IMR-90 (cell line): ENCODE results near the gene LMTK2. TPM values are rescaled to one million over a fixed set of nuclear protein-coding genes. Genes with fewer than 3 reads are reported as not detected.

Source experiments
- ATAC-seq: fragments of 200-7000 bp; cut with Tn5 transposase; 2 replicates; pipeline ENCODE4 v1.9.1; 2020; ENCODE audit warnings: low read depth, mild to moderate bottlenecking, moderate library complexity
- BruUV-seq: library from RNA; stranded (reverse); fragments of 400-500 nt; replicated peaks from 2 replicates; lab custom pipeline; 2021; lab: Mats Ljungman, UMichigan
- CTCF ChIA-PET: fragments of 300-600 bp; formaldehyde crosslinking; extraction: SDS; loops from one replicate; lab custom pipeline; 2021; ENCODE audit warnings: antibody characterized with exemption; lab: Yijun Ruan, JAX
- POLR2A ChIA-PET: fragments of 300-600 bp; sonication (Branson Sonifier 250); formaldehyde crosslinking; loops from one replicate; lab custom pipeline; 2022; ENCODE audit warnings: antibody characterized with exemption; ENCODE audit not compliant: unreplicated experiment; lab: Charles Lee
- DNase-seq: peaks from one replicate; pipeline ENCODE4 v3.0.0; 2013
- H2AFZ ChIP-seq: replicated peaks from 2 replicates; pipeline ENCODE3; 2013; ENCODE audit warnings: low read length, mild to moderate bottlenecking; ENCODE audit not compliant: poor library complexity
- H2AK5ac ChIP-seq: 2 replicates; pipeline ENCODE4 v1.6.1; 2013; ENCODE audit warnings: low read depth, low read length, inconsistent platforms
- H2AK9ac ChIP-seq: replicated peaks from 2 replicates; pipeline ENCODE3; 2013; ENCODE audit warnings: mild to moderate bottlenecking, low read depth, low read length, moderate library complexity; ENCODE audit not compliant: poor library complexity
- H2BK120ac ChIP-seq: 2 replicates; pipeline ENCODE4 v1.6.1; 2013; ENCODE audit warnings: low read depth, low read length, inconsistent platforms
- H2BK15ac ChIP-seq: 3 replicates; pipeline ENCODE4 v1.6.1; 2013; ENCODE audit warnings: low read depth, low read length, inconsistent platforms
- H2BK20ac ChIP-seq: 2 replicates; pipeline ENCODE4 v1.6.1; 2013; ENCODE audit warnings: low read depth, mild to moderate bottlenecking, inconsistent platforms, low read length, moderate library complexity
- H2BK5ac ChIP-seq: 2 replicates; pipeline ENCODE4 v1.6.1; 2013; ENCODE audit warnings: mild to moderate bottlenecking, low read depth, low read length, inconsistent platforms; ENCODE audit not compliant: poor library complexity, severe bottlenecking
- H3K14ac ChIP-seq: replicated peaks from 2 replicates; pipeline ENCODE4 v1.6.1; 2013; ENCODE audit warnings: low read depth, low read length, inconsistent platforms
- H3K18ac ChIP-seq: 2 replicates; pipeline ENCODE4 v1.6.1; 2013; ENCODE audit warnings: low read depth, low read length, control low read depth
- H3K23ac ChIP-seq: 2 replicates; pipeline ENCODE4 v1.6.1; 2013; ENCODE audit warnings: low read depth, low read length, inconsistent platforms
- H3K27ac ChIP-seq: 2 replicates; pipeline ENCODE4 v1.5.1; 2013; ENCODE audit warnings: mild to moderate bottlenecking, control low read depth, low read length; ENCODE audit not compliant: insufficient read depth
- H3K27me3 ChIP-seq: 2 replicates; pipeline ENCODE4 v1.6.1; 2013; ENCODE audit warnings: low read length; ENCODE audit not compliant: control insufficient read depth, insufficient read depth
- H3K36me3 ChIP-seq: 2 replicates; pipeline ENCODE4 v1.6.1; 2013; ENCODE audit warnings: low read length, mixed read lengths; ENCODE audit not compliant: control insufficient read depth, insufficient read depth
- H3K4ac ChIP-seq: 2 replicates; pipeline ENCODE4 v1.6.1; 2013; ENCODE audit warnings: low read depth, low read length, inconsistent platforms
- H3K4me1 ChIP-seq: 2 replicates; pipeline ENCODE4 v1.6.1; 2013; ENCODE audit warnings: low read length, mixed read lengths; ENCODE audit not compliant: control insufficient read depth, insufficient read depth
- H3K4me2 ChIP-seq: 2 replicates; pipeline ENCODE4 v1.6.1; 2013; ENCODE audit warnings: low read depth, mild to moderate bottlenecking, control low read depth, low read length, moderate library complexity
- H3K4me3 ChIP-seq: 2 replicates; pipeline ENCODE4 v1.5.1; 2013; ENCODE audit warnings: low read depth, mild to moderate bottlenecking, control low read depth, low read length, moderate library complexity; ENCODE audit not compliant: insufficient read depth
- H3K56ac ChIP-seq: 2 replicates; pipeline ENCODE4 v1.6.1; 2013; ENCODE audit warnings: low read length, inconsistent platforms; ENCODE audit not compliant: insufficient read depth; ENCODE audit errors: extremely low read depth
- H3K79me1 ChIP-seq, 2 experiments: 2 replicates each; pipeline ENCODE4 v1.6.1; 2013; ENCODE audit warnings: low read length in 2 of 2, inconsistent platforms in 1 of 2, low read depth in 1 of 2
- H3K9ac ChIP-seq: 2 replicates; pipeline ENCODE4 v1.6.1; 2013; ENCODE audit warnings: low read depth, low read length, control low read depth
- H3K9me1 ChIP-seq: 2 replicates; pipeline ENCODE4 v1.6.1; 2013; ENCODE audit warnings: low read length, inconsistent platforms; ENCODE audit not compliant: insufficient read depth
- H3K9me3 ChIP-seq: 2 replicates; pipeline ENCODE4 v1.6.1; 2013; ENCODE audit warnings: low read length; ENCODE audit not compliant: control insufficient read depth, insufficient read depth
- H4K20me1 ChIP-seq: 2 replicates; pipeline ENCODE4 v1.6.1; 2013; ENCODE audit warnings: low read length, inconsistent platforms; ENCODE audit not compliant: insufficient read depth
- H4K5ac ChIP-seq: 2 replicates; pipeline ENCODE4 v1.6.1; 2013; ENCODE audit warnings: mild to moderate bottlenecking, low read depth, low read length, control low read depth
- H4K8ac ChIP-seq, 2 experiments: 2 replicates each; pipeline ENCODE4 v1.6.1; 2013; ENCODE audit warnings: low read depth in 2 of 2, low read length in 2 of 2, control low read depth in 1 of 2, inconsistent platforms in 1 of 2
- H4K91ac ChIP-seq: 2 replicates; pipeline ENCODE4 v1.6.1; 2013; ENCODE audit warnings: low read depth, low read length, inconsistent platforms; ENCODE audit not compliant: insufficient read depth
- BHLHE40 ChIP-seq: fragments of 150-350 bp; IDR thresholded peaks from 2 replicates; pipeline ENCODE4 v1.6.1; 2016; ENCODE audit warnings: mild to moderate bottlenecking, low read depth, low read length
- CEBPB ChIP-seq: IDR thresholded peaks from 2 replicates; pipeline ENCODE4 v1.6.1; 2012; ENCODE audit warnings: low read depth, low read length, improper control_type of control experiment
- CHD1 ChIP-seq: IDR thresholded peaks from 2 replicates; pipeline ENCODE4 v1.6.1; 2012; ENCODE audit warnings: low read depth, low read length, improper control_type of control experiment
- FOS ChIP-seq: fragments of 150-350 bp; IDR thresholded peaks from 2 replicates; pipeline ENCODE4 v1.6.1; 2016; ENCODE audit warnings: low read depth, low read length
- MAFK ChIP-seq: IDR thresholded peaks from 2 replicates; pipeline ENCODE4 v1.6.1; 2012; ENCODE audit warnings: low read depth, low read length, improper control_type of control experiment
- MAZ ChIP-seq: IDR thresholded peaks from 2 replicates; pipeline ENCODE4 v1.6.1; 2012; ENCODE audit warnings: low read depth, mild to moderate bottlenecking, low read length, improper control_type of control experiment, moderate library complexity, borderline replicate concordance
- POLR2A ChIP-seq: IDR thresholded peaks from 2 replicates; pipeline ENCODE4 v1.6.1; 2012; ENCODE audit warnings: mild to moderate bottlenecking, low read depth, low read length
- RAD21 ChIP-seq: IDR thresholded peaks from 2 replicates; pipeline ENCODE4 v1.6.1; 2012; ENCODE audit warnings: low read length, improper control_type of control experiment
- RFX5 ChIP-seq: IDR thresholded peaks from 2 replicates; pipeline ENCODE4 v1.8.0; 2012; ENCODE audit warnings: low read depth, mild to moderate bottlenecking, low read length, moderate library complexity
- SMC3 ChIP-seq: fragments of 150-350 bp; IDR thresholded peaks from 2 replicates; pipeline ENCODE4 v1.6.1; 2016; ENCODE audit warnings: low read depth, mild to moderate bottlenecking, antibody characterized with exemption, low read length, moderate library complexity
- WGBS, 2 experiments: methylation state at CpG; one replicate each; pipeline versions ENCODE4 v1.1.5 to v1.1.7; 2013; ENCODE audit warnings: missing lambda C conversion rate in 2 of 2; ENCODE audit not compliant: insufficient read length in 1 of 2; ENCODE audit errors: extremely low coverage in 2 of 2; 5-methylcytosine and 5-hydroxymethylcytosine counted together
- dilution Hi-C: fragments of 300-500 bp; cut with HindIII; formaldehyde crosslinking; loops from one replicate; pipeline ENCODE4 v1.14.3; 2018; ENCODE audit warnings: low sequenced_read_pairs; ENCODE audit not compliant: unreplicated experiment
- in situ Hi-C: fragments of 300-500 bp; cut with MboI; formaldehyde crosslinking; loops from 3 replicates; pipeline ENCODE4 v1.14.3; 2019; ENCODE audit warnings: low sequenced_read_pairs, inconsistent platforms, mixed read lengths
- intact Hi-C: fragments of 100-400 bp; cut with micrococcal nuclease; formaldehyde crosslinking; loops from 2 replicates; pipeline ENCODE4 v1.10.0; 2022
- polyA plus RNA-seq, 3 experiments: library from polyadenylated mRNA; depleted of rRNA; stranded (reverse); fragments of >200 nt; gene quantifications; 2 replicates each; pipeline ENCODE4 v1.2.3, GENCODE V29; 2012; ENCODE audit warnings: low replicate concordance in 1 of 3
- total RNA-seq: library from RNA; depleted of rRNA; stranded (reverse); fragments of >200 nt; gene quantifications from 2 replicates; pipeline ENCODE4 v1.2.3, GENCODE V29; 2012
- TF ChIP-seq, protein P1 (sequence below): fragments of 150-350 bp; IDR thresholded peaks from 2 replicates; pipeline ENCODE4 v1.6.1; 2016; ENCODE audit warnings: low read depth, mild to moderate bottlenecking, low read length, moderate library complexity, borderline replicate concordance
- TF ChIP-seq, protein P2 (sequence below): conservative IDR thresholded peaks from 2 replicates; pipeline ENCODE4 v1.5.1; 2012; ENCODE audit warnings: mild to moderate bottlenecking, low read depth, low read length, improper control_type of control experiment

The LMTK2 gene
- total and polyA plus RNA-seq, 2 of the 4 experiments (the other 2 are of a cell fraction) = 4.4 to 5.0 TPM

DNA sequence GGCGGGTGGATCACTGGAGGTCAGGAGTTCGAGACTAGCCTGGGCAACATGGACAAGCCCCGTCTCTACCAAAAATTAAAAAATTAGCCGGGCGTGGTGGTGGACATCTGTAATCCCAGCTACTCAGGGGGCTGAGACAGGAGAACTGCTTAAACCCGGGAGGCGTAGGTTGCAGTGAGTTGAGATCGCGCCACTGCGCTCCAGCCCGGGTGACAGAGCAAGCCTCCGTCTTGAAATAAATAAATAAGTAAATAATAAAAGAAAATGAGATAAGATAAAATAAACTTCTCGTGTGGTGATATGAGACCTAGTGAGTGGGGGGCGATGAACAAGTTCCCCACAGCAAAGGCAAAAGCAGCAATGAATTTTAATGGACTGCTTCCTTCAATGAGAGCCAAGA lies 33.6 kb upstream of the LMTK2 start:
- Histone ChIP-seq H3K27me3 (no peaks in the 10 kb centered on the region; the same call in 1 of the 2 replicates), H2BK5ac (no peak overlapping the region), H2AK5ac (no peak overlapping the region), H2BK20ac (no peak overlapping the region), H4K91ac (no peak overlapping the region), H4K8ac (no peak overlapping the region), H3K9me3 (no peaks in the 10 kb centered on the region), H3K4ac (no peak overlapping the region), H4K5ac (no peak overlapping the region), H3K9ac (no peak overlapping the region), H2BK120ac (no peak overlapping the region), H2AK9ac (no peak overlapping the region), H3K27ac (no peak overlapping the region), H2BK15ac (no peak overlapping the region), H3K9me1 (no peaks in the 10 kb centered on the region), H3K18ac (no peak overlapping the region), H3K79me1 (no peaks in the 10 kb centered on the region), H3K4me2 (no peak overlapping the region), H3K4me3 (no peak overlapping the region), H3K36me3 (no peaks in the 10 kb centered on the region), H4K20me1 (no peaks in the 10 kb centered on the region), H3K23ac (no peak overlapping the region), H3K14ac (no peak overlapping the region), H3K4me1 (no peaks in the 10 kb centered on the region), H2AFZ (no peak overlapping the region), H3K56ac (no peak overlapping the region)
- dilution Hi-C loops = no loop called here
- ATAC-seq (no peak), DNase-seq (no peak)
- 37% methylated on average over 2 of the region's 14 CpGs; no CpG with 5 or more reads in 1 of the 2 experiments for WGBS, 2 experiments
- CTCF ChIA-PET = no interaction called here
- POLR2A ChIA-PET = no interaction called here
- BruUV-seq = no TSS peak
- in situ Hi-C loops = no loop called here
- no peak for TF ChIP-seq CHD1
- TF ChIP-seq RAD21 = no peak
- TF ChIP-seq BHLHE40 = no peak
- TF ChIP-seq, protein P1, sequence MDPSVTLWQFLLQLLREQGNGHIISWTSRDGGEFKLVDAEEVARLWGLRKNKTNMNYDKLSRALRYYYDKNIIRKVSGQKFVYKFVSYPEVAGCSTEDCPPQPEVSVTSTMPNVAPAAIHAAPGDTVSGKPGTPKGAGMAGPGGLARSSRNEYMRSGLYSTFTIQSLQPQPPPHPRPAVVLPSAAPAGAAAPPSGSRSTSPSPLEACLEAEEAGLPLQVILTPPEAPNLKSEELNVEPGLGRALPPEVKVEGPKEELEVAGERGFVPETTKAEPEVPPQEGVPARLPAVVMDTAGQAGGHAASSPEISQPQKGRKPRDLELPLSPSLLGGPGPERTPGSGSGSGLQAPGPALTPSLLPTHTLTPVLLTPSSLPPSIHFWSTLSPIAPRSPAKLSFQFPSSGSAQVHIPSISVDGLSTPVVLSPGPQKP = no peak
- no peak for TF ChIP-seq MAZ
- TF ChIP-seq SMC3 = no peak
- no peak for TF ChIP-seq MAFK
- no peak for TF ChIP-seq RFX5
- no peak for TF ChIP-seq CEBPB
- no peak for TF ChIP-seq POLR2A
- TF ChIP-seq, protein P2, sequence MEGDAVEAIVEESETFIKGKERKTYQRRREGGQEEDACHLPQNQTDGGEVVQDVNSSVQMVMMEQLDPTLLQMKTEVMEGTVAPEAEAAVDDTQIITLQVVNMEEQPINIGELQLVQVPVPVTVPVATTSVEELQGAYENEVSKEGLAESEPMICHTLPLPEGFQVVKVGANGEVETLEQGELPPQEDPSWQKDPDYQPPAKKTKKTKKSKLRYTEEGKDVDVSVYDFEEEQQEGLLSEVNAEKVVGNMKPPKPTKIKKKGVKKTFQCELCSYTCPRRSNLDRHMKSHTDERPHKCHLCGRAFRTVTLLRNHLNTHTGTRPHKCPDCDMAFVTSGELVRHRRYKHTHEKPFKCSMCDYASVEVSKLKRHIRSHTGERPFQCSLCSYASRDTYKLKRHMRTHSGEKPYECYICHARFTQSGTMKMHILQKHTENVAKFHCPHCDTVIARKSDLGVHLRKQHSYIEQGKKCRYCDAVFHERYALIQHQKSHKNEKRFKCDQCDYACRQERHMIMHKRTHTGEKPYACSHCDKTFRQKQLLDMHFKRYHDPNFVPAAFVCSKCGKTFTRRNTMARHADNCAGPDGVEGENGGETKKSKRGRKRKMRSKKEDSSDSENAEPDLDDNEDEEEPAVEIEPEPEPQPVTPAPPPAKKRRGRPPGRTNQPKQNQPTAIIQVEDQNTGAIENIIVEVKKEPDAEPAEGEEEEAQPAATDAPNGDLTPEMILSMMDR = no peak
- no peak for TF ChIP-seq FOS
- intact Hi-C loops = no loop called here
